GM21825 (cell line): Measurements from ENCODE around the gene SUSD6.
A peak's percentile ranks its signal among the peaks of the same experiment; 100 is the strongest.
"Not testable (repeated sequence)": the region's sequence is repeated elsewhere in the genome, so short reads cannot be mapped to it uniquely, and the experiment has no call there.

Source experiments
- ATAC-seq: cut with Tn5 transposase; IDR thresholded peaks from one replicate; pipeline ENCODE4 v1.9.1; 2021; ENCODE audit warnings: mild to moderate bottlenecking, moderate library complexity; ENCODE audit not compliant: unreplicated experiment

Gene SUSD6

GRCh38 chr14:69620211-69620611 lies 8.8 kb downstream of the SUSD6 start:
- ATAC-seq: no peak

DNA sequence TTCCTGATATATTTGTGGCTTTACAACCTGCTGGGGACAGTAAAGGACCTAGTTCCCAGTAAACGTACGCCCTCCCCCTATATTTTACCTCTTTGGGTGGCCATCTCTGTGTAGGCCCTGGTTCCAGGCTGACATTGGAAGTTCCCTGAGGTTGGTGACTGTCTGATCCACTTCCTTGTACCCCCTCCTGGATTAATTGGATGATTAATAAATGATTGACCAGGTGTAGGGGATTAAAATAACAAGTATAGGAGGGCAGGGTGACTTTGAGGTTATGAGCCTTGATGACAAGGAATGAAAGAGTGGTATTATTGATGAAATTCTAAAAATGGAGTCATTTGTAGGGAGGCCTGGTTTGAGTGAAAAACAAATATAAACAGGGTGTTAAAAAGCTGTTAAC lies 9.6 kb downstream of the SUSD6 start:
- ATAC-seq: no peak

- ATAC-seq: no peak
Observed at GRCh38 chr14:69624136-69624535, 12.7 kb downstream of the SUSD6 start.

- peak; percentile 73 for ATAC-seq
Observed at GRCh38 chr14:69625299-69626131, 14.1 kb downstream of the SUSD6 start.

DNA sequence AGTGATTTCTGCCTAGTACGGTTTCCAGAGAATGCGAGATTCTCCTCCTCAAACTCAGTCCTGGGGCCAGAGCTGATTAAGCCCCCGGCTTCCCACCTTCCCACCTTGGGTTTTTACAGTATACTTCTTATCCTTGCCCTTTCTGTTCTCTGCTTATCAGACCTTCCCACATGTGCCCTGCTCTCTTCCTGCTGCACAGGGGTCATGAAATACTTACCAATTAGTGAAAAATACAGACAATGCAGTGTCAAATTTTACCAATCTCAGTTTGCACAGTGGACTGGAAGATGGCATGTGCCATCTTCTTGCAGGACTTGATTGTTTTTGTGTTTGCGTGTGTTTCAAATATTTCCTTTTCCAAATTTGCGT lies 14.7 kb downstream of the SUSD6 start:
- ATAC-seq: no peak

- ATAC-seq: no peak
Observed at GRCh38 chr14:69629225-69630127, 18.1 kb downstream of the SUSD6 start.

DNA sequence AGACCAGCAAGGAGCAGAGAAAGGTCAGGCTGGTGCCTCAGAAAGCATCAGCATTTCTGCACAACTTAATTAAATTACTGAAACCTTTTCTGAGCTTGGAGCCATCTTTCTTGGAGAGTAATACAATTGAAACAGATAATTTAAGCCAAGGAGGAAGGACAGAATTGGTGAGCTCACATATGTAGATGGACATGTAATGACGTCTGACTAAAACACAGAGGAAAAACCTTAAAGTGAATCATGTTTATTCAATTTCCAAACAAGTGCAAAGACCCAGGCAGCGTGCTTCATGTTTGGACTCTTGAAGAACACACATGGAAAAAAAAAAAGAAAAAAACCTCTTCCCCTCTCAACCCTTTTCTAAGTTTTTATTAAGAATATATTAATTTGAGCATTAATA lies 19.0 kb downstream of the SUSD6 start:
- no peak for ATAC-seq

GRCh38 chr14:69631509-69631908 lies 20.1 kb downstream of the SUSD6 start:
- no peak for ATAC-seq

DNA sequence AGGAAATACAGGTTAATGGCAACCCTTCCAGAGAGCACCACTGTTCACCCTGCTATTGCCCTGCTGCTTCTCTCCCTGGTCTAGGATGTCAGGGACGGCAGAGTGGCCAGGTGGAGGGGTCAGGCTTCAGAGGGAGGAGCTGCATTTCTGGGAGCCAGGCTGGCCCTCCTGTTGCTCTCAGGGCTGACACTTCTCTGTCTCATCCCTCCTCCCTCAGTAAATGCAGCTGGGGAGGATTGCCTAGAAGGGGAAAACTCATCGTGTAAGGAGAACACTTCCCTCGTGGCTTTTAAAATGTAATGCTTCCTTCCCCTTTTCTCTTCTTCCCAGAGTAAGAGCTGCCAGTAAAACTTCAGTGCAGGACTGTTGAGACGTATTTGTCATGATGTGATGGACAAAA lies 20.8 kb downstream of the SUSD6 start:
- ATAC-seq: no peak

GRCh38 chr14:69632593-69633151 lies 21.3 kb downstream of the SUSD6 start:
- no peak for ATAC-seq

DNA sequence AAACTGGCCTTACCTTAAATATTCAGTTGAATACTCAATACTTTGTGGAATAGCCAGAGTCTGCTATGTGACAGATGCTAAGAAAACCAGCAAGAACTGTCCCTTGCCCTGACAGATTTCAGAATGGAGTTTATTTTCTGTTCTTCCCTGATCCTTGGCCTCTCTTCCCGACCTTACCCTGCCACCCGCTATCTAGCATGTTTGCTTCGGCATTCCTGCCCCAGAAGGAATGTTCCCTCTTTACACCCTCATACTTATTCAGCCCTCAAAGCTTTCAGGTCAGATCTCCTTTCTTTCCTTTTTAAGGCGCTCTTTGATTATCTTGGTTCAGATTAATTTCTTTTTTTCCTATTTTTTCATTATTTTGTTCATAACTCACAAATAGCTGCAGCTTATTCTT lies 21.8 kb downstream of the SUSD6 start:
- no peak for ATAC-seq

- ATAC-seq: no peak
Observed at GRCh38 chr14:69635981-69636639, 24.7 kb downstream of the SUSD6 start.

GRCh38 chr14:69636718-69637480 lies 25.5 kb downstream of the SUSD6 start:
- ATAC-seq: no peak

DNA sequence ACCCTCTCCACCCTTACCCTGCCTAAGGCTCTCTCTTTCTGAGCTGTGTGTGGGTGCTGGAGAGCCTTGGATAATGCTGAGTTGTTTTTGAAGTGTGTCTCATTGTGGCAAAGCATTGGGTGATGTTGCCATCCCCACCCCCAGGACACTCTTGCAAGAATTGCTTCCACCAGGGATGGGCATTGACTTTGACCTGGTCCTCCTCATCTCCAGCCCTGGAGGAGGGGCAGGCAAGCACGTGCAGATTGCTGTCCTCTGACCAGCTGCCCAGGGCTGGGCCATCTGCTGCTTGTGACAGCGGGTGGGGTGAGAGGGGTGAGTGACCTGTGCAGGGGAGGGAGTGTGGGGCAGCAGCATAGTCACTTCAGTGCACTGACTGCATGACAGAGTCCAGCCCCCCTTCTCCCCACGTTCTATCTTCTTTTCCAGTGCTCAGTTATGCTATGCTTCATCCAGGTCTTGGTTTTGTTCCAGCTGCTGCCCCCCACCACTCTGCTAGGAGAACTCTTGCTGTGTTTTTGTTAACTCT lies 26.2 kb downstream of the SUSD6 start:
- no peak for ATAC-seq

GRCh38 chr14:69640931-69641330 lies 29.5 kb downstream of the SUSD6 start:
- ATAC-seq: no peak

DNA sequence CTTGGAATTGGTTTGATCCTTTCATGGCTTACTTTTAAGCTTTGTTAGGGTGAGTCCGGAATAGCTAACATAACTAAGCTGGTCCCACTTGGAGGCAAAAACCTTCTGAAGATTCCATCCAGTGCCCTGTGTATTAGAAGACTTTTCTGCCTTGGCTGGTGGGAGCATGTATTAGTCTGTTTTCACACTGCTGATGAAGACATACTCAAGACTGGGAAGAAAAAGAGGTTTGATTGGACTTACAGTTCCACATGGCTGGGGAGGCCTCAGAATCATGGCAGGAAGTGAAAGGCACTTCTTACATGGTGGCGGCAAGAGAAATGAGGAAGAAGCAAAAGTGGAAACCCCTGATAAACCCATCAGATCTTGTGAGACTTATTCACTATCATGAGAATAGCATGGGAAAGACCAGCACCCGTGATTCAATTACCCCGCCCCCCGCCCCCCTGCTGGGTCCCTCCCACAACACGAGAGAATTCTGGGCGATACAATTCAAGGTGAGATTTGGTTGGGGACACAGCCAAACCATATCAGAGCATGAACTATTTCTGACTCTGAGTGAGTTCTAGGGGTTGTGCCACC lies 30.9 kb downstream of the SUSD6 start:
- ATAC-seq: not testable (repeated sequence)

GRCh38 chr14:69643430-69644200 lies 32.2 kb downstream of the SUSD6 start:
- ATAC-seq: no peak

DNA sequence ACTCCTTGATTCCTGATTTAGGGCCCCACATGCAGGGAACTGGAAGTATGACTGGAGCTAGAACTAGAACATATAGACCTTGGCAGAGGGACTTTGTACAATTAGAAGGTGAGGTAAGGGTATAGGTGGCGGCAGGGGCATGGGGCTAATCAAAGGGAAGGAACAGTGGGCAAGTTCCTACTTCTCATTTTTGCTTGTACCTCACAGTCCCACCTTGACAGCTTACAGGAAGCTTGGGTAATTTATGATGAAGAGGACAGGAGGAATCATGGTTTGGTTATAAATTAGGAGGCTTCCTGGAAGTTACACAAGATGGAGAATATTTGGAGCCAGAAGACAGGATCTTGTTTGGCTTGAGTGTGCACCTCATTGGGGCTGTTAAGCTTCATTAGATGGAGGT lies 33.4 kb downstream of the SUSD6 start:
- ATAC-seq: no peak

- ATAC-seq: no peak
Observed at GRCh38 chr14:69647213-69647612, 35.8 kb downstream of the SUSD6 start.
